ENCODE data around the gene PRR5L. TPM values are rescaled to one million over a fixed set of nuclear protein-coding genes. Genes with fewer than 3 reads are reported as not detected.
A peak's percentile ranks its signal among the peaks of the same experiment; 100 is the strongest.

Gene PRR5L
- total RNA-seq, 1 donor from 2014 or later = 122 TPM

DNA sequence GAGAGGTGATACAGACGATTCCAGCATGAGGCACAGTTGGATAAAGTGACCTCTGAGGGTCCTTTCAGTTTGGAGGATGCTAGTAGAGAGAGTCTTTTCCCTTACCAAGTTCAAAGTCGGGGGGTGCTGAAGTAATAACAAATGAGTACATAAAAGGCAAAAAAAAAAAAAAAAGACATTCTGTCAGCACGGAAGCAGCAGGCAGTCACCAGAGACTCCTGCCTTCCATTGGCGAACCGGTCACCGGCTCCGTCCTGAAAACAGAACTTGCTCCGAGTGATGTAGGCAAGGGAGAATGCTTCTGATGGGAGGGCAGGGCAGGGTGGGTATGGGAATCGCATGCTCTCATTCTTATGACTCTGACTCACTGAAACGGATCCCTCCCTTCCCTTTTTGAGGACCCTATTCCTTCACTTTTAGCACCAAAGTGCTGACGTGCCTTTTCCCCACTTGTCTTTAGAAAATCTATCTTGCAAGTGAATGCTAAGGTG, 65.9 kb downstream of the PRR5L start:
- Mint-ChIP-seq H3K36me3 (ENCODE audit: low read depth, unreplicated experiment) (no peaks in the 10 kb centered on the region), H3K27me3 (ENCODE audit: unreplicated experiment) (peaks cover 4% of the 10 kb centered on the region), H3K27ac (ENCODE audit: unreplicated experiment) (peak overlapping the region; percentile 90), H3K4me3 (ENCODE audit: unreplicated experiment) (no peak overlapping the region), H3K4me1 (ENCODE audit: unreplicated experiment) (peaks cover 75% of the 10 kb centered on the region), H3K9me3 (ENCODE audit: unreplicated experiment) (no peaks in the 10 kb centered on the region)
- TF ChIP-seq CTCF (IDR thresholded peaks at IDR 0.05; ENCODE audit: unreplicated experiment) = no peak
- DNase-seq (ENCODE audit: low spot score) = peak; percentile 12

- TF ChIP-seq CTCF (IDR thresholded peaks at IDR 0.05; ENCODE audit: unreplicated experiment) = no peak
- peaks cover 4% of the 10 kb centered on the region for H3K27me3 Mint-ChIP-seq (ENCODE audit: unreplicated experiment)
- H3K4me1 Mint-ChIP-seq (ENCODE audit: unreplicated experiment) = peaks cover 68% of the 10 kb centered on the region
- peak overlapping the region; percentile 87 for H3K27ac Mint-ChIP-seq (ENCODE audit: unreplicated experiment)
- H3K36me3 Mint-ChIP-seq (ENCODE audit: low read depth, unreplicated experiment) = no peaks in the 10 kb centered on the region
- H3K4me3 Mint-ChIP-seq (ENCODE audit: unreplicated experiment) = no peak overlapping the region
- H3K9me3 Mint-ChIP-seq (ENCODE audit: unreplicated experiment) = no peaks in the 10 kb centered on the region
- DNase-seq (ENCODE audit: low spot score) = no peak
Measured at GRCh38 chr11:36362902-36363301, 66.8 kb downstream of the PRR5L start.

GRCh38 chr11:36363361-36364268, 67.5 kb downstream of the PRR5L start:
- Mint-ChIP-seq H3K27ac (ENCODE audit: unreplicated experiment) (peak overlapping the region; percentile 87), H3K27me3 (ENCODE audit: unreplicated experiment) (peaks cover 4% of the 10 kb centered on the region), H3K4me1 (ENCODE audit: unreplicated experiment) (peaks cover 61% of the 10 kb centered on the region), H3K4me3 (ENCODE audit: unreplicated experiment) (peak overlapping the region; percentile 60), H3K36me3 (ENCODE audit: low read depth, unreplicated experiment) (no peaks in the 10 kb centered on the region), H3K9me3 (ENCODE audit: unreplicated experiment) (no peaks in the 10 kb centered on the region)
- no peak for TF ChIP-seq CTCF (IDR thresholded peaks at IDR 0.05; ENCODE audit: unreplicated experiment)
- DNase-seq (ENCODE audit: low spot score) = peak; percentile 42

- Mint-ChIP-seq H3K36me3 (ENCODE audit: low read depth, unreplicated experiment) (no peaks in the 10 kb centered on the region), H3K27ac (ENCODE audit: unreplicated experiment) (peak overlapping the region; percentile 87)
Measured at GRCh38 chr11:36364551-36365325, 68.7 kb downstream of the PRR5L start.

More at GRCh38 chr11:36364551-36365325, 68.7 kb downstream of the PRR5L start:
- H3K27me3 Mint-ChIP-seq (ENCODE audit: unreplicated experiment) = peaks cover 6% of the 10 kb centered on the region
- peak overlapping the region; percentile 5 for H3K4me3 Mint-ChIP-seq (ENCODE audit: unreplicated experiment)
- TF ChIP-seq CTCF (IDR thresholded peaks at IDR 0.05; ENCODE audit: unreplicated experiment) = no peak
- peaks cover 55% of the 10 kb centered on the region for H3K4me1 Mint-ChIP-seq (ENCODE audit: unreplicated experiment)
- DNase-seq (ENCODE audit: low spot score) = no peak
- no peaks in the 10 kb centered on the region for H3K9me3 Mint-ChIP-seq (ENCODE audit: unreplicated experiment)
